ENCODE results near the gene STK33.

GRCh38 chr11:8390851-8391612 is 203.0 kb downstream of the STK33 start:
- TF ChIP-seq CTCF (IDR thresholded peaks at IDR 0.05 in 2 of 3, conservative IDR thresholded peaks at IDR 0.05 in 1 of 3; ENCODE audit: borderline replicate concordance in 1 of 3, insufficient read depth in 1 of 3, low read depth in 2 of 3, low read length in 2 of 3), result no peak
- no peak for TF ChIP-seq POLR2A (IDR thresholded peaks at IDR 0.05; ENCODE audit: borderline replicate concordance, extremely low read depth, insufficient read depth, insufficient read length)
- no peak for TF ChIP-seq ATF3 (IDR thresholded peaks at IDR 0.05)
- TF ChIP-seq ZBTB33 (IDR thresholded peaks at IDR 0.05; ENCODE audit: extremely low read depth, insufficient replicate concordance, low read length), result no peak
- no peak for TF ChIP-seq JUND (IDR thresholded peaks at IDR 0.05)
- TF ChIP-seq REST (IDR thresholded peaks at IDR 0.05; ENCODE audit: low read depth), result no peak
- TF ChIP-seq EZH2phosphoT487 (IDR thresholded peaks at IDR 0.05; ENCODE audit: borderline replicate concordance), result no peak
- no peak for TF ChIP-seq ZNF274 (IDR thresholded peaks at IDR 0.05; ENCODE audit: low read depth, low read length)
- TF ChIP-seq POLR2AphosphoS5 (IDR thresholded peaks at IDR 0.05; ENCODE audit: low read depth, low read length), result no peak
- no peak for TF ChIP-seq SP1 (IDR thresholded peaks at IDR 0.05; ENCODE audit: low read depth)
- no peak for TF ChIP-seq EZH2 (IDR thresholded peaks at IDR 0.05)
- no peak for TF ChIP-seq RAD21 (IDR thresholded peaks at IDR 0.05; ENCODE audit: low read depth)
- no peak for TF ChIP-seq MAX (IDR thresholded peaks at IDR 0.05)
- no peak for TF ChIP-seq SIN3A (IDR thresholded peaks at IDR 0.05; ENCODE audit: low read depth)
